ENCODE measurements around the gene MAD2L2. TPM values are rescaled to one million over a fixed set of nuclear protein-coding genes. Genes with fewer than 3 reads are reported as not detected.

The MAD2L2 gene
- total RNA-seq, 4 donors from 2014 or later, result 10.0 to 50.3 (median 11.5) TPM

DNA sequence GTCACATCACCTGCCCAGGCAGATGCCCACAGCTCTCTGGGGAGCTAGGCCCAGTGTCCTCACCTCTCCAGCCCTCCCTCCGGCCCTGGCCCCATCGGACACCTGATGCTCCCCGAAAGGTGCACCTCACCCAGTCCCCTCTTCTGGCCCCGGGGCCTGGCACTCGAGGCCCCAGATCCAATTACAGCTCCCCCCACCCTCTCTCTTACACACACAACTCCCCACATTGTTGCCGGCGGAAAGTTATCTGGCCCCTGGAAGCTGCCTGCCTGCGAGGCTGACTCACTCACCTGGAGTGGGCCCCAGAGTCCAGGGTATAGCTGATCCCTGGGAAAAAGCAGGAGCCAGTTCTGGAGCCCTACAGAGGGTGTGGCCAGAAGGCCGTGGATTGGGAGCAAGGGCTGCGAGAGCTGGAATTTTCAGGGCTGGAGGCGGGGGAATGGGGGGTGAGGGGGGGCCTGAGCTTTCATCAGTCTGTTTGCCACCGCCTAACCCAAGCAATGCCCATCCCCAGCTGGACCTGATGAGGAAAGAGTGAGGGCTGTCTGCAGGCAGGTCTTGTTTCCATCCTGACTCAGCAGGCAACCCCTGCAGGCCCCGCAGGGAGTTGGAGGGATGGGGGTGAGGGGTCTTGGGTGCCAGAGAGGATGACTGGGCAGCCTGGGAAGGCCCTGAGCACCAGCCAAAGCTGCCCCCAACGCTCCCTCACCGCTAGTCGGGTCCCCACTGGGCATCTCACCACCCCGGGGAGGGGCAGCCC lies 27.7 kb downstream of the MAD2L2 start:
- peaks cover 0 to 8% of the 10 kb centered on the region in 2 donors for H3K27me3 ChIP-seq
- peaks cover 4 to 49% (median 18%) of the 10 kb centered on the region in 4 donors for H3K4me1 ChIP-seq
- DNase-seq, result peak in 2 of 3 donors; percentile 52 to 74
- H3K36me3 ChIP-seq, result no peaks in the 10 kb centered on the region
- H3K27ac ChIP-seq, result no peak overlapping the region
- H3K4me3 ChIP-seq, result no peak overlapping the region
- H3K9me3 ChIP-seq, result no peaks in the 10 kb centered on the region
- TF ChIP-seq CTCF (IDR thresholded peaks at IDR 0.05), result no peak
- TF ChIP-seq POLR2A (IDR thresholded peaks at IDR 0.05), result no peak

DNA sequence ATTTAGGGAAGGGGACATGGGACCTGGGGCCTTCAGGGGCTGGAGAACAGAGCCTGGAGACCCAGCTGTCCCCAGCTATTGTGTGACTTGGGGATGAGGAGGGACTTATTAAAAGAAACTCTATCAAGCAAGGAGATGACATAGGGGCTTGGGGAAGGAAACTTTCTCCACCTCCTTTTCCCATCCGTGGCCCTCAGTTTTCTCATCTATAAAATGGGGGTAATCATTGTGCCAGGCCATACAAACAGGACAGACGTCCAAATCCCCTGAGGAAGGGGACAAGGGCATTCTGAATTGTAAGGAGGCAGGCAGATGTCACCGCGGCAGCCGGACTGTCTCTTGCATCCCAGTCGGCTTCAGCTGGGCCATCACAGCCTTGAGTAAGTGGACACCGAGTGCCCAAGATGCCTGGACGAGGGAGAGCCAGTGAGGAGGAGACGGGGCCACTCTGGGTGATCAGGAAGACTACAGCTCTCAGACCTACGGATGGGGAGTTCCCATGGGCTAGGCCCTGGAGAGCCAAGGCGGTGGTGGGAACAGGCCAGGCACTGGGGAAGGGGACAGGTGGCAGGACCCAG lies 28.7 kb downstream of the MAD2L2 start:
- Histone ChIP-seq H3K27me3 (peaks cover 0 to 8% of the 10 kb centered on the region in 2 donors), H3K36me3 (no peaks in the 10 kb centered on the region), H3K4me1 (peaks cover 4 to 49% (median 18%) of the 10 kb centered on the region in 4 donors), H3K4me3 (no peak overlapping the region), H3K27ac (no peak overlapping the region), H3K9me3 (no peaks in the 10 kb centered on the region)
- no peak for TF ChIP-seq CTCF (IDR thresholded peaks at IDR 0.05)
- no peak for TF ChIP-seq POLR2A (IDR thresholded peaks at IDR 0.05)
- DNase-seq, result no peak

DNA sequence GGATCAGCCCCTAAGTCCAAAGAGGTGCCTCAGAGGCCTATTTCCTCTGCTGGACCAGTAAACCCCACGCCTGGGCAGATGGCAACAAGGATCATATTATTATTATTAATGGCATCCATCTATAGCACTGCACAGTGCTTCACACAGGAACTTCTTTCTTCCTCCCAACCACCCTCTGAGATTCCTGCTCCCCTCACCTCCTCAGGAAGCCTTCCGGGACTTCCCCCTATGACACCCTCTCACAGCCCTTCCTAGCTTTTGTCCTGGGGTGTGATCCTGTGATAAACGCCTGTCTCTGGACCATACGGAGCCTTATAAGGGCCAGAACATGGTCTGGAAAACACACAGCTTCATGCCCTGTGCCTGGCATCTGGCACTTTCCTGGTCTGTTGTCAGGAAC lies 29.9 kb downstream of the MAD2L2 start:
- TF ChIP-seq POLR2A (IDR thresholded peaks at IDR 0.05) (no peak), CTCF (IDR thresholded peaks at IDR 0.05) (no peak)
- no peak for DNase-seq
- H3K27ac ChIP-seq, result peak overlapping the region in 1 of 4 donors; percentile 63
- H3K4me3 ChIP-seq, result peak overlapping the region in 2 of 4 donors; percentile 34 to 42
- no peaks in the 10 kb centered on the region for H3K9me3 ChIP-seq
- no peaks in the 10 kb centered on the region for H3K36me3 ChIP-seq
- H3K27me3 ChIP-seq, result peaks cover 0 to 8% of the 10 kb centered on the region in 2 donors
- peaks cover 4 to 49% (median 18%) of the 10 kb centered on the region in 4 donors for H3K4me1 ChIP-seq

DNA sequence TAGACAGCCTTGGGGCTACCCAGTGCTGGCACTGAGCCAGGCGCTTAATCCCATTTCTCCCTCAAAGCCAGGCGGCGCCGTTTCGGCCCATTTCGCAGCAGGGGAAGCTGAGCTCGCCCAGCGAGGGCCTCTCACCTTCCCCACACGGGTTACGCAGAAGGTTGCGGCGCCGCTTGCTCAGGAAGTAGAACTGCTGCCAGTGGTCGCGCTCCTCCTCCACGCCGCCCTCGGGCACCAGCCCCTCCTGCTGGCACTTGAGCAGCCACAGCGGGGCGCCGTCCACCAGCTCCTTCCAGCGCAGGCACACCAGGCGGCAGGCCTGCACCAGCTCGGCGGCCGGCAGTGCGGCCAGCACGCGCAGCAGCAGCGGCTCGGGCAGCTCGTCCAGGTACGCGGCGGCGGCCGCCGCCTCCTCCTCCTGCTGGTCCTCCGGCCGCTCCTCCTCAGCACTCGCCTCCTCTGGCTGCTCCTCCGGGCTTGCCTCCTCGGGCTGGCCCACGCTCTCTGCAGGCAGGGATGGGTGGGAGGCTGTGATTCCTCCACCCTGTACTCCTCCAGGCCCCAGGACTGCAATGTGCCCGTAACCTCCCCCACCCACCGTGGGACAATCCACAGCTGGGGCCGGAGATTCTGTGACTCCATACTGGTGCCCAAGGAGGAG lies 30.5 kb downstream of the MAD2L2 start:
- Histone ChIP-seq H3K4me1 (peaks cover 4 to 45% (median 16%) of the 10 kb centered on the region in 4 donors), H3K9me3 (no peaks in the 10 kb centered on the region), H3K4me3 (peak overlapping the region; percentile 0 to 42 (median 38)), H3K27ac (peak overlapping the region in 1 of 4 donors; percentile 63), H3K27me3 (peaks cover 0 to 8% of the 10 kb centered on the region in 2 donors), H3K36me3 (no peaks in the 10 kb centered on the region)
- TF ChIP-seq CTCF (IDR thresholded peaks at IDR 0.05), result peak; percentile 48 to 88 (median 82)
- TF ChIP-seq POLR2A (IDR thresholded peaks at IDR 0.05), result no peak
- peak; percentile 84 to 93 (median 86) for DNase-seq

- H3K27me3 ChIP-seq, result peaks cover 0 to 8% of the 10 kb centered on the region in 2 donors
- H3K4me3 ChIP-seq, result peak overlapping the region in 2 of 4 donors; percentile 34 to 42
- no peak for DNase-seq
Observed at GRCh38 chr1:11649624-11650330, 31.2 kb downstream of the MAD2L2 start.

More at GRCh38 chr1:11649624-11650330, 31.2 kb downstream of the MAD2L2 start:
- H3K36me3 ChIP-seq, result no peaks in the 10 kb centered on the region
- TF ChIP-seq POLR2A (IDR thresholded peaks at IDR 0.05), result no peak
- no peak for TF ChIP-seq CTCF (IDR thresholded peaks at IDR 0.05)
- peak overlapping the region in 1 of 4 donors; percentile 63 for H3K27ac ChIP-seq
- peaks cover 4 to 38% (median 14%) of the 10 kb centered on the region in 4 donors for H3K4me1 ChIP-seq
- H3K9me3 ChIP-seq, result no peaks in the 10 kb centered on the region
